Measurements from ENCODE around the gene HIBADH.
"Not testable (repeated sequence)": the region's sequence is repeated elsewhere in the genome, so short reads cannot be mapped to it uniquely, and the experiment has no call there.

HIBADH gene

DNA sequence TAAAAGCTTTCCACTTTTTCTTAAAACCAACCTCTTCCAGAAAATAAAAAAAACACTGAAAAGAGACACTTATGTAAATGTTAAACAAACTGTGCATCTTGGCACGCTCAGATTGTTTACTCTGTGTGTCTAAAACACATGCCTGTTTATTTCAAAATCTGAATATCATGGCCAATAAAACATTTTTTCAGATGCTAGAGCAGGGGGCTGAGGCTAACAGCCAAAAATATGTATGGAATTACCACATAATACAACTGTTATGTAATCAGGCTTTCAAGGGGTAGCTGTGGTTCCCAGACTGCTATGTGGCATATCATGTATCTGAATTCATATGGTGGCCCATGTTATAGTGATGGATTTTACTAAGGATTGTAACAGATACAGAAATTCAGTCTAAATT is 130.4 kb downstream of the HIBADH start:
- Mint-ChIP-seq H3K27me3 (no peaks in the 10 kb centered on the region), H3K9me3 (no peaks in the 10 kb centered on the region), H3K4me1 (no peaks in the 10 kb centered on the region), H3K36me3 (peaks cover 34% of the 10 kb centered on the region), H3K27ac (no peak overlapping the region), H3K4me3 (no peak overlapping the region)
- no peak for ATAC-seq

DNA sequence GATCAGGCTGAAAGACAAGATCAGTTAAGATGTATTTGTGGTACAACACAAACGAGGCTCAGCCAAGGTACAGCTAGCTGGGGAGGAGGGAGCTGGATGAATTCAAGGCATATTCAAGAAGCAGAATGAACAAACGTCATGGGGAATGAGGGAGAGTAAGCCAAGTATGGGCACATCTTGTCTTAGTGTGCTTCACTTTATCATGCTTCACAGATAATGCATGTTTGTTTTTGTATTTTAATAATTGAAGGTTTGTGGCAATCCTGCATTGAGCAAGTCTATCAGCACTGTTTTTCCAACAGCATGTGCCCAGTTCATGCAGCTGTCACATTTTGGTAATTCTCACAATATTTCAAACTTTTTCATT is 135.4 kb downstream of the HIBADH start:
- ATAC-seq: no peak
- H3K4me3 Mint-ChIP-seq: no peak overlapping the region
- no peaks in the 10 kb centered on the region for H3K27me3 Mint-ChIP-seq
- H3K36me3 Mint-ChIP-seq: peaks cover 65% of the 10 kb centered on the region
- no peaks in the 10 kb centered on the region for H3K9me3 Mint-ChIP-seq
- no peak overlapping the region for H3K27ac Mint-ChIP-seq
- no peaks in the 10 kb centered on the region for H3K4me1 Mint-ChIP-seq

DNA sequence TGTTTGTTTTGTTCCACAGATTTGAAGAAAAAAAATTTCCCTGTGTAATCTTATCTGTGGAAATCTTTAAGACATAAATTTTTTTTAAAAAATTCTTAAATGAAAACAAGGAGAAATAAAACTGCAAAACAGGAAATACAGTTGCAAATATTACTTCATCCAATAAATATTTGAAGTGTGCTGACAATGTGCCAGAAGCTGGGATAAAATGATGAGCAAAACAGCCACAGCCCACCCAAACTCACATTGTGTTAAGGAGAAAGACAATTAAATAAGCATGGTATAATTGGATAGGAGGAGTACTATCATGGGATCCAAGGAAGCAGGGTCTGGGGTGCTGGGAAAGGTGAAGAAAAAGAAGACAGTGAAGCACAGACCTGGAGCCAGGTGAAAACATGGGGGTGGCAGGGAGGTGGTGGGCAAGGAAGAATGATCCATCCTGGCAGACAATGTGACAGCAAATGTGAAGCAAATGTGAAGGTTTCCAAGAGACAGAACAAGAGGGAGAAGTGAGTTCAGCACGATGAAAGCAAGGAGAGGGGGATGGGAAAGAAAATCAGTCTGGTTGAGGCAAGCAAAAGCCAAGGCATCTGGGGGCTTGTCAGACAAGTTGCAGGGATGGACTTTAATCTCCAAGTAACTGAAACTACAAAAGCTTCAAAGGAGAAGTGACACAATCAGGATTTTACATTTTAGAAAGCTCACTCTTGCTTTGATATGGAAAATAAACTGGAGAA is 135.9 kb downstream of the HIBADH start:
- H3K4me1 Mint-ChIP-seq: no peaks in the 10 kb centered on the region
- no peak overlapping the region for H3K27ac Mint-ChIP-seq
- H3K4me3 Mint-ChIP-seq: no peak overlapping the region
- no peaks in the 10 kb centered on the region for H3K9me3 Mint-ChIP-seq
- no peak for ATAC-seq
- no peaks in the 10 kb centered on the region for H3K27me3 Mint-ChIP-seq
- peaks cover 65% of the 10 kb centered on the region for H3K36me3 Mint-ChIP-seq

DNA sequence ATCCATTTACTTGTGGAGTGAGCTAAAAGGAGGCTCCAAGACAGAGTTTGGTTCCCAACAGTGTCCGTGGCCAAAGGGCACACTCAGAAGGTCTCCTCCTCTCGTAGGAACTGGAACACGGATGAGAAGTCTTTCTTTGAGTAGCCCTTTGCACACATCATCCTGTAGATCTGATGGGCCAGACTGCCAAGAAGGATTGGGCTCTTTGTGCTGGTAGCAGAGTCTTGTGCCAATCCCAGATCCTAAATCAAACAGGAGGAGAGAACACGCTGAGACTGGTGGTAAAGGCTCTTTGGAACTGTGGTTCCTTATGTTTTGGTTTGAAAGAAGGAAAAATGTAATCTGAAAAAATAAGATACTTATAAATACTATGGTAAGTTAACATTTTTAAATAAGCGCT is 136.6 kb downstream of the HIBADH start:
- no peaks in the 10 kb centered on the region for H3K27me3 Mint-ChIP-seq
- peaks cover 62% of the 10 kb centered on the region for H3K36me3 Mint-ChIP-seq
- H3K9me3 Mint-ChIP-seq: no peaks in the 10 kb centered on the region
- no peaks in the 10 kb centered on the region for H3K4me1 Mint-ChIP-seq
- H3K27ac Mint-ChIP-seq: no peak overlapping the region
- no peak for ATAC-seq
- no peak overlapping the region for H3K4me3 Mint-ChIP-seq

DNA sequence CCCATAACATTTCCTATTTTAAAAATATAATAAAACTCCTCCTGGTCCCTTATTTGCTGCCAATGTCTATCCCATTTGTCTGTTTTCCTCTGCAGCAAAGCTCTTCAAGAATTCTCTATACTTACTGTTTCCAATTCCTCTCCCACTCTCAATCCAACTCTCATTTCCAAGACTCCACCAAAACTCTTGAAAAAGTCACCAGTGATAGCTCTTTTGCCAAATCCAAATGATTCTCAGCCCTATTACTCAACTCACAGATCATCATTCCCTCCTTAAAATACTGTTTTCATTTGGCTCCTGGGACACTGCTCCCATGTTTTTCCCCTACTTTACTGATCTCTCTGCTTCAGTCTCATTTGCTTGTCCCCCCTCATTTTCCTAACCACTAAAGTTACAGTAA is 139.4 kb downstream of the HIBADH start:
- Mint-ChIP-seq H3K4me3 (no peak overlapping the region), H3K4me1 (no peaks in the 10 kb centered on the region), H3K36me3 (peaks cover 48% of the 10 kb centered on the region), H3K9me3 (no peaks in the 10 kb centered on the region), H3K27ac (no peak overlapping the region), H3K27me3 (no peaks in the 10 kb centered on the region)
- no peak for ATAC-seq

DNA sequence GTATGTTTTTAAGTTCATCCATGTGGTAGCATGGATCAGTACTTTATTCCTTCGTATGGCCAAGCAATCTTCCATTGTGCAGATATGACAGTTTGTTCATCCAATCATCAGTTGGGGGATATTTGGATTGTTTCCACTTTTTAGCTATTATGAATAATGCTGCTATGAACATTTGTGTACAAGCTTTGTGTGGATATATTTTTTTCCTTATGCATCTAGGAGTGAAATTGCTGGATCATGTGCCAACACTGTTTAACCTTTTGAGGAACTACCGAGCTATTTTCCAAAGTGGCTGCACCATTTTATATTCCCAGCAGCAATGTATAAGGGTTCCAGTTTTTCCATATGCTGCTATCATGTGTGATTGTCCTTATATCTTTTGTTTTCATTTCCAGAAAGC is 140.1 kb downstream of the HIBADH start:
- Mint-ChIP-seq H3K4me3 (no peak overlapping the region), H3K9me3 (no peaks in the 10 kb centered on the region), H3K36me3 (peaks cover 44% of the 10 kb centered on the region), H3K27ac (no peak overlapping the region), H3K27me3 (no peaks in the 10 kb centered on the region), H3K4me1 (no peaks in the 10 kb centered on the region)
- no peak for ATAC-seq

DNA sequence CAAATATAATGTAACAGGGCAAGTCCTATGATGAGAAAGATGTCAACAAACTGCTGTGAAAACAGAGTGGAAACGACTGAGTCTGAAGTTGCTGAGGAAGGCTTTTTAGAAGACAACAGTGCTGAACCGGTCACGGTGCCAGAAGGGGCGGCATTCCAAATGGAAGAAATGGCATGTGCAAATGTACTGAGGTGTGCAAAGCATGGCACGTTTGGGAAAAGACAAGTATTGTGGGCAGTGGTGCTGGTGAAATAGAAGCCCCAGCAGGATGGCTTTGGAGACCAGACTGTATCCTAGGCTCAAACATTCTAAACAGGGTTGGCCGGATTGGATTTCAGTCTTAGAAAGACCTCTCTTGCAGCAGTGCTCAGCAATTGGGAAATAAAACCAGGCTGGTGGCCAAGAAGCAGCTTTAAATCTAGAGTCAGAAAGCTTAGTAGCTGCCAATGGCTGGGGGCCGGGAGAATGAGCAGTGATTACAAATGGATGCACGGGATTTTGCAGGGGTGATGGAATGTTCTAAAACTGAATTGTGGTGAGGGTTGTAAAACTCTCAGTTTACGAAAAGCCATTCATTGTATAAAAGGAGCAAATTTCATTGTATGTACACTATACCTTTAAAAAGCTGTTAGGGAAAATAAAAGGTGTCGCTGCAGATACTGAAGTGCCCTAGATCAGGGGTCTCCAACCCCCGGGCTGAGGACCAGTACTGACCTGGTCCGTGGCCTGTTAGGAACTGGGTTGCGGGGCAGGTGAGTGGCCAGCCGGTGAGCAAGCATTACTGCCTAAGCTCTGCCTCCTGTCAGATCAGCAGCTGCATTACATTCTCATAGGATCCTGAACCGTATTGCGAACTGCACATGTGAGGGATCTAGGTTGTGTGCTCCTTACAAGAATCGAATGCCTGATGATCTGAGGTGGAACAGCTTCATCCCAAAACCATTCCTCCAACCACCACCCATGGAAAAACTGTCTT is 141.6 kb downstream of the HIBADH start:
- ATAC-seq: no peak
- Mint-ChIP-seq H3K4me1 (no peaks in the 10 kb centered on the region), H3K9me3 (no peaks in the 10 kb centered on the region), H3K27ac (no peak overlapping the region), H3K36me3 (peaks cover 31% of the 10 kb centered on the region), H3K4me3 (no peak overlapping the region), H3K27me3 (no peaks in the 10 kb centered on the region)

DNA sequence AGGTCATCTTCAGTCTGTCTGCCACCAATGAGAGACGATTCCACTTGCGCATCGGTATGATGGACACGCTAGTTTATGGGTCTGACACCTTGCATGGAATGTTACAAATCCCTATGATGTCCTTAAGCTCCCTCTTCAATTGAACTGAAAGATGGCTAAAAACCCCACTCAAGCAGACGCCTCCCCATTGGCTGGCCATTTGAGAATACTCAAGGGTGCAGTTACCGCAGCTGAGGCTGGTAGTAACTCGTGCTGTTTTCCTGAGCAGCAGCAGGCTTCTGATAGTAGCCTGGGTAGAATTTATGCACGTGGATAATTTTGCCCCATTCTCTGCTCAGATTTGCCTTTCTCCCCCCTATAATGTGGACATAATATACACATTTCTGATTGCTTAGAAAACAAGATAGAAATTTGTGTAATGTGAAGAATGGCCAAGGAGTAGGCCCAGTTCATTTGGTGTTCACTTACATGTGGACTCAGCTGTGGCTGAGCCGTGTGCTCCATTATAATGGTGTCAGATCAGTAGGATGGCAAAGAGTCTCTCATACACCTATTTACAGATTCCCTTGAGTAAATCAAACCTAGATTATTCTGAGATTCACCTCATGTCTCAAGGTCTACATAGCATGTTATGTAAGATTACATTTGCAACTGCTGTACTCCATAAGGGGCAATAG is 142.8 kb downstream of the HIBADH start:
- Mint-ChIP-seq H3K9me3 (no peaks in the 10 kb centered on the region), H3K36me3 (peaks cover 22% of the 10 kb centered on the region), H3K27me3 (no peaks in the 10 kb centered on the region), H3K4me1 (no peaks in the 10 kb centered on the region), H3K27ac (no peak overlapping the region), H3K4me3 (no peak overlapping the region)
- no peak for ATAC-seq

DNA sequence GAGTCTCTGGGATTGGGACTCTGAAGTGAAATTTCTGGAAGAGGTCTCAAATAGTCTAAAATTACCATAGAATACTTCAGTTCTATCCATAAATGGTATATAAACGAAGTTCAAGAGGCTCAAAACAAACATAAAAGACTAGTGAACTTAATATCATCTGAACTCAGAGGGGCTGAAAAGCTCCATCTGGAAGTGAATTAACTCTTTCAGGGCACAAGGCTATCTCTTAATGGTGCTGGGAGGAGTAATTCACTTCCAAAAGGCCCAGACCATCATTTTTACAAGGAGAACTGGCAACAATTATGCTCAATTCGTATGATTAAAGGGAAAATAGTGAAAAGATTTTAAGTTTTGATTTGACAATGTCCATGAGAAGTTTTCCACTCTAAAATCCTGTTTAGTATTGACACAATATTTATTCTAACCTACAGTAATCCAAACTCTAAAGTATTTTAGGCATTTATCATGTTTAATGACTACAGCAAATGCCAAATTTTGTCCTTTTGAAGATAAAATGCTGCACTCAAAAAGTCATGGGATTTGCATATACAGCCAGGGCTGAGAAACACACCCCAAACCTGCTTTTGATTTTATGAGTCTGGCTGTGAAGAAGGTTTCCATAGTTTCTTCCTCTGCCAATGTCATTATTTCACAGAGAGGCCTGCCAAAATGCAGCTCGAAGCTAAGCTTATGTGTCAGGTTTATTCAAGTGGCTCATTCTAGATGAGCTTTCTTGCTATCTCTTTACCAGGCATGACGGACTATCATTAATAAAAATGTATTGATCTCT is 143.9 kb downstream of the HIBADH start:
- no peaks in the 10 kb centered on the region for H3K9me3 Mint-ChIP-seq
- H3K27me3 Mint-ChIP-seq: no peaks in the 10 kb centered on the region
- H3K4me3 Mint-ChIP-seq: no peak overlapping the region
- no peaks in the 10 kb centered on the region for H3K4me1 Mint-ChIP-seq
- no peak overlapping the region for H3K27ac Mint-ChIP-seq
- H3K36me3 Mint-ChIP-seq: peaks cover 13% of the 10 kb centered on the region
- no peak for ATAC-seq

DNA sequence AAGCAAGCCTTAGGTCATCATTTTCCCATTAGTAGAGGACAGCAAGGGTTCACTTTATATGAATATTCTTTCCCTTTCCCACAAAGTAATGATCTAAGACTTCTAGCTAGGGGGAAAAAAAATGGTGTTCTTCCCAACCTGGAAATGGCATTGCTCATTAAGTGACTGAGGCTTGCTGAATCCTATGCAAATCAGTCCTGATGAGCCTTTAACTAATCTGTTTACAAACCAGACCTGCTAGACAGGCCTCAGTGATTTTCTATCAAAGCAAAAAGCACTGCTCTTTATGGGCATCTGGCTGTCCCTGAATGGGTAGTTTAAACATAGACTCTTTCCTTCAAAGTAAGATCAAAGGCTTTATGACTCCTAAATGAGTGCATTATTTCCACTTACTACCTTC is 146.3 kb downstream of the HIBADH start:
- Mint-ChIP-seq H3K27ac (no peak overlapping the region), H3K36me3 (peaks cover 6% of the 10 kb centered on the region), H3K9me3 (no peaks in the 10 kb centered on the region), H3K27me3 (no peaks in the 10 kb centered on the region), H3K4me1 (no peaks in the 10 kb centered on the region), H3K4me3 (no peak overlapping the region)
- no peak for ATAC-seq

DNA sequence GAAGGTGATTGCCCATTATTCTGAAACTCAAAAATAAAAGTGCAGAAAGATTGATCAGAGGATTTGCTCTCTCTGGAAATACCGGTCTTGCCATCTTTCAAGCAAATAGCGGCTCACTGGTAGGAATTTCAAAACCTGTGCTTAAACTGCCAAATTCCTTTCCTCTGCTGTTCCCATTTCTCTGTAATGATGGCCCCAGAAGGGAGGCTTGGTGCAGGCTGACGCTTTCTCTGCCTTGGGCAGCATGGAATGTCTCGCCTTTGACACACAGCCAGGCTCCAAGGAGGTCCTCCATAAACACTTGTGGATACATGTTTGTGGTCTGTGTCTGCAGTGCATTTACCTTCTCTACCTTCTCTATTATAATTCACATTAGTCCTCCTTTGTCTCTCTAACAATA is 146.8 kb downstream of the HIBADH start:
- Mint-ChIP-seq H3K36me3 (peaks cover 5% of the 10 kb centered on the region), H3K9me3 (no peaks in the 10 kb centered on the region), H3K4me1 (no peaks in the 10 kb centered on the region), H3K4me3 (no peak overlapping the region), H3K27me3 (no peaks in the 10 kb centered on the region), H3K27ac (no peak overlapping the region)
- no peak for ATAC-seq

DNA sequence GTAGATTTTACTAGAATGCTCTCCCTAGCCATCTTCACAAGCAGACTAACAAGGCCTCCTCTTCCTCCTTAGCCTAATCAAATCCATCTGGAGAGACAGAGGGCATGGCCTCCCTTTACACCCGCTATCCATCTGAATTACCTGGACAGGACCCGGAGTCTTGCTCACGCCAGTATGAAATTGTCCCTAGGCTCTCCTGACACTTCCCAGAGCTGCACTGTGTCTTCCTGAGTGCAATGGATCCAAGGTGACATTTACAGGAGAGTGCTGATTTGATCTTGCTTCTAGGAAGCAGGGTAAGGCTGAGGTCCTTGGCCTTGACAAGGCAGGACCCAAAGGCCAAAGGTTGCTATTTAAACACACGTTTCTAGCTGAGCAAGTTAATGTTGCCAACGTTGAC is 147.8 kb downstream of the HIBADH start:
- no peaks in the 10 kb centered on the region for H3K4me1 Mint-ChIP-seq
- H3K27ac Mint-ChIP-seq: no peak overlapping the region
- H3K4me3 Mint-ChIP-seq: no peak overlapping the region
- no peaks in the 10 kb centered on the region for H3K36me3 Mint-ChIP-seq
- H3K9me3 Mint-ChIP-seq: no peaks in the 10 kb centered on the region
- no peak for ATAC-seq
- no peaks in the 10 kb centered on the region for H3K27me3 Mint-ChIP-seq

DNA sequence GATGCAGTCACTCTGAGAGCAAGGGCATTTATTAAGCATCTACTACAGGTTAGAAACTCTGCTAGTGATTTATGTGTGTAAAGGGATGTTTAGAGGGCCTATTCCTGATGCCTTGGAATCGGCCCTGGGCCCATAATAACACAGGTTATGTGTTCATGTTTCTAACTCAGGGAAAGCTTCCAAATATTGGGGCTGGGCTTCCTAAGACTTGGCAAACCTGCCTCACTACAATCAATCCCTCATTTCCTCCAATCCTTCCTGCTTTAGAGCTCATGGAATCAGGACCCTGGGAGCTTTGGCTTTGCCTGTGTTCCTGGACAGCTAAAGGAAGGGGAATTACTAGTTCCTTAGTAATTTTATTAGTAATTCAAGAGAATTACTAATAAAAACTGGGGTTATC is 148.8 kb downstream of the HIBADH start:
- no peaks in the 10 kb centered on the region for H3K36me3 Mint-ChIP-seq

DNA sequence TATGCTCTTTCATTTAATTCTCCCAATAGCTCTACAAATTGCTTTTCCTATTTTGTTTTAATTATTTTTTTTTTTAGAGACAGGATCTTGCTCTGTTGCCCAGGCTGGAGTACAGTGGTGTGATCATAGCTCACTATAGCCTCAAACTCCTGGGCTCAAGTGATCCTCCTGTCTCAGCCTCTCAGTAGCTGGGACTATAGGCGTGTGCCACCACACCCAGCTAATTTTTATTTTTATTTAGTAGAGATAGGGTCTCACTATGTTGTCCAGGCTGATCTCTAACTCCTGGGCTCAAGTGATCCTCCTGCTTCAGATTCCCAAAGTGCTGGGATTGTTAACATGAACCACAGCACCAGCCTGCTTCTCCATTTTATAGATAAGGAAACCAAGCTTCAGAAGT is 151.3 kb downstream of the HIBADH start:
- H3K4me3 Mint-ChIP-seq, ATAC-seq, H3K27ac Mint-ChIP-seq, H3K36me3 Mint-ChIP-seq, H3K9me3 Mint-ChIP-seq, H3K4me1 Mint-ChIP-seq, H3K27me3 Mint-ChIP-seq: not testable (repeated sequence)

More for the DNA sequence above, 148.8 kb downstream of the HIBADH start:
- Mint-ChIP-seq H3K4me3 (no peak overlapping the region), H3K27me3 (no peaks in the 10 kb centered on the region), H3K9me3 (no peaks in the 10 kb centered on the region), H3K4me1 (no peaks in the 10 kb centered on the region), H3K27ac (no peak overlapping the region)
- ATAC-seq: no peak

DNA sequence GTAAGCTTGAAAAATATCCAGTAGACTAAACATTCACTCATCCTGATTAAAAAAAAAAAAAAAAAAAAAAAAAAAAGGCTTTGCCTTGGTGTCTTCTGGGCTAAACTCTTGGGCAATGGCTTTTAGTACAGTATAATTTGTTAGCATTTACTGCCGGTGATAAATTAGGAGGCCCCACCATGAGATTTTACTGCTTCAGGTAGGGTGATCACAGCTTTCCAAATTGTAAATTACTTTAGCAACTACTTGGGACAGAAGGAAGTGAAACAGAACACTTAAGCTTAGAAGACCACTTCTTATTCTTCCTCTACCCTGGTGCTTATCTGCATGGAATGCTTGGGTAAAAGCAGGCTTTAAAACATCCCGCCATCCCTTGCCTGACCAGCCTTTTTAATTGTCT is 152.1 kb downstream of the HIBADH start:
- H3K36me3 Mint-ChIP-seq: no peaks in the 10 kb centered on the region
- H3K27me3 Mint-ChIP-seq: no peaks in the 10 kb centered on the region
- H3K4me3 Mint-ChIP-seq: no peak overlapping the region
- peaks cover 2% of the 10 kb centered on the region for H3K9me3 Mint-ChIP-seq
- H3K4me1 Mint-ChIP-seq: no peaks in the 10 kb centered on the region
- H3K27ac Mint-ChIP-seq: no peak overlapping the region
- ATAC-seq: no peak

Measured in stimulated activated memory B cell treated with anti-CD40 and anti-IgM and Interleukin-4, amounts not matched to agents 10 μg/mL and 1 μg/mL and 100 μg/mL, for 72 hours (primary cell).